ENCODE measurements around the gene AHNAK2. TPM values are rescaled to one million over a fixed set of nuclear protein-coding genes. Genes with fewer than 3 reads are reported as not detected.

AHNAK2 gene
- total and polyA plus RNA-seq, 8 donors: 0.75 to 2.4 (median 1.4) TPM

DNA sequence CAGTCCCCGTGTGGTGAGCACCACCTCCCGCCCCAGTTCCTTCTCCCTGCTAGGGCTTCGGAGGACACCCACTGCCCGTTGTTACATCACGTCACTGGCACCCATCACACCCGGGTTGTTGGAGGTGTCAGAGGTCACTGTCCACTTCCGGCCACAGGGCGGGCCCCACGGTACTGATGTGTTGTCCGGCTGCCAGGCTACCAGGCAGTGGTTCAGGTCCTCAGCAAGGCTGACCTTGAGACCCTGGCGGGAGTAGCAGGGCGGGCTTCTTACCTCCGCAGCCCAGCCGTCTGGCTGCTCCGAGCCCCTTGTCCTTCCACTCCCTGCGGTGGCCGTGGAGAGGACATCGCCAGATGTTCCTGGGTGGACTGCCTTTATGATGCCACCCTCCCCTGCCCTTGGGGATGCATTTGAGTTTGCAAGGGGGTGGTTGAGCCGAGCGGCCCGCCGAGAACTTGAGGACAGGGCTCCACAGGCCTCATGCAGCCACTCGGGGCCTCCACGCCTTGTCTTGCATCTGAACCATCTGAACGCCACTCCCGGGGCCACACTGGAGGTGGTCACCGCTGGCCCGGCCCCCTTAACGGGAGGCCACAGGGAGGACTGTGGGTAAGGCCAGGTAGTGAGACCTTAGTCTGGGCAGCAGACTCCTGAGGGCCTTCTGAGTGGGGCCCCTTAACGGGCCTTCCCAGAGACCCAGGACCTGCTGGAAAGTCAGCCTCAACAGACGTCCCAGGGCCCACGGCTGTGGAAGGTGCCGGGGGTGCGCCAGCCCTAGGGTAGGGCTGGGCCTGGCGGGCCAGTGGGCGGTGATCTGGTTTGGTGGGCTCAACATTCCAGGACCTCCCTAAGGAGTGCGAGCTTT lies 80.6 kb downstream of the AHNAK2 start:
- TF ChIP-seq, protein P1, sequence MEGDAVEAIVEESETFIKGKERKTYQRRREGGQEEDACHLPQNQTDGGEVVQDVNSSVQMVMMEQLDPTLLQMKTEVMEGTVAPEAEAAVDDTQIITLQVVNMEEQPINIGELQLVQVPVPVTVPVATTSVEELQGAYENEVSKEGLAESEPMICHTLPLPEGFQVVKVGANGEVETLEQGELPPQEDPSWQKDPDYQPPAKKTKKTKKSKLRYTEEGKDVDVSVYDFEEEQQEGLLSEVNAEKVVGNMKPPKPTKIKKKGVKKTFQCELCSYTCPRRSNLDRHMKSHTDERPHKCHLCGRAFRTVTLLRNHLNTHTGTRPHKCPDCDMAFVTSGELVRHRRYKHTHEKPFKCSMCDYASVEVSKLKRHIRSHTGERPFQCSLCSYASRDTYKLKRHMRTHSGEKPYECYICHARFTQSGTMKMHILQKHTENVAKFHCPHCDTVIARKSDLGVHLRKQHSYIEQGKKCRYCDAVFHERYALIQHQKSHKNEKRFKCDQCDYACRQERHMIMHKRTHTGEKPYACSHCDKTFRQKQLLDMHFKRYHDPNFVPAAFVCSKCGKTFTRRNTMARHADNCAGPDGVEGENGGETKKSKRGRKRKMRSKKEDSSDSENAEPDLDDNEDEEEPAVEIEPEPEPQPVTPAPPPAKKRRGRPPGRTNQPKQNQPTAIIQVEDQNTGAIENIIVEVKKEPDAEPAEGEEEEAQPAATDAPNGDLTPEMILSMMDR (IDR thresholded peaks at IDR 0.05): no peak
- 64 to 70% methylated on average over 37 of the region's 37 CpGs for WGBS, 2 donors
- Histone ChIP-seq H3K9me3 (no peaks in the 10 kb centered on the region), H3K36me3 (no peaks in the 10 kb centered on the region), H3K4me1 (peaks cover 8 to 11% (median 9%) of the 10 kb centered on the region in 3 donors), H3K4me3 (no peak overlapping the region), H3K27me3 (no peaks in the 10 kb centered on the region), H3K27ac (no peak overlapping the region)
- peak in 5 of 6 donors; percentile 12 to 74 (median 29) for DNase-seq
- intact Hi-C loops (cut with DNase I): no loop called here
- ATAC-seq: no peak
- FAIRE-seq: no peak

DNA sequence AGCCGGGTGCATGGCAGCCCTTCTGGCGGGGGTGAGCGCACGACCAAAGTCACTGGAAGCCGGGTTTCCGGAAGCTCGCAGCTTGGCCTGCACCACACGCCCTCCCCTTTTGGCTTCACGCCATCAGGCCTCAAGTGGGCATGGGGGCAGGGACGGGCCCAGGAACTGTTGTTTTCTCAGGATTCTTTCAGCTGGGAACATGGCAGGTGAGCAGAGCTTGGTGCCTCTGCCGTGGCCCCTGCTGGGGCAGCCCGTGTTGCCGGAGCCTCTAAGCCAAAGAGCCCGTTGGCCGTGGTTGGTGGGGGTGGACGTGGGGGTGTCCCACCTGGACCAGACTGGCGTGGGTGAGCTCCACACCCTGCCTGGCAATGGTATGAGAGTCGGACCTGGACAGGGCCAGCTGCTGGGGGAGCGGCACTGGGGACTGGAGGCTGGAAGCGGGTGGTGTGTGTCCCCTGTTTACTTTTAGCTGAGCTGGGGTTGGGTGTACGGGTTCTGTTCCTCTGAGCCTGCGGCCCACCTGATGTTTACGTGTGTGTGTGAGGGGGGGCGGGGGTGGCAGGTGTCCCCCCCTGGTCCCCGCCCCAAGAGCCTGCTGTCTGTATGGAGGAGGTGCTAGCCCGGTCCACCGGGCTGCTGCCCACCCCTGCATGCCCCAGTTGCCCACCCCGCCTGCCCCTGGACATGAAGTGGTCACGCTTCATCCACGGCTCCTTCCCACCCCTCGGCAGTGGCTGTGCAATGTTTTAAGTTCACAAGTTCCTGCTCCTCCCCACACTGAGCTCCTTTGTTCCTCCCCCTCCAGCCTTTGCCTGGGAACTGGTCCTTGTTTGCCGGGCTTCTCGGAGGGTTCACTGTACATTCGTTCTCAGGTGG lies 82.2 kb downstream of the AHNAK2 start:
- peak overlapping the region in 2 of 4 donors; percentile 34 to 35 for H3K4me3 ChIP-seq
- TF ChIP-seq, protein P1 (IDR thresholded peaks at IDR 0.05): no peak
- peak overlapping the region; percentile 62 to 88 (median 72) for H3K27ac ChIP-seq
- 20 to 21% methylated on average over 31 to 34 of the region's 34 CpGs for WGBS, 2 donors
- no peaks in the 10 kb centered on the region for H3K27me3 ChIP-seq
- peaks cover 8 to 11% (median 9%) of the 10 kb centered on the region in 3 donors for H3K4me1 ChIP-seq
- no peaks in the 10 kb centered on the region for H3K36me3 ChIP-seq
- peak; percentile 85 to 94 (median 88) for DNase-seq
- peak; percentile 74 to 81 (median 79) for ATAC-seq
- H3K9me3 ChIP-seq: no peaks in the 10 kb centered on the region
- intact Hi-C loops (cut with DNase I): no loop called here
- FAIRE-seq: no peak

DNA sequence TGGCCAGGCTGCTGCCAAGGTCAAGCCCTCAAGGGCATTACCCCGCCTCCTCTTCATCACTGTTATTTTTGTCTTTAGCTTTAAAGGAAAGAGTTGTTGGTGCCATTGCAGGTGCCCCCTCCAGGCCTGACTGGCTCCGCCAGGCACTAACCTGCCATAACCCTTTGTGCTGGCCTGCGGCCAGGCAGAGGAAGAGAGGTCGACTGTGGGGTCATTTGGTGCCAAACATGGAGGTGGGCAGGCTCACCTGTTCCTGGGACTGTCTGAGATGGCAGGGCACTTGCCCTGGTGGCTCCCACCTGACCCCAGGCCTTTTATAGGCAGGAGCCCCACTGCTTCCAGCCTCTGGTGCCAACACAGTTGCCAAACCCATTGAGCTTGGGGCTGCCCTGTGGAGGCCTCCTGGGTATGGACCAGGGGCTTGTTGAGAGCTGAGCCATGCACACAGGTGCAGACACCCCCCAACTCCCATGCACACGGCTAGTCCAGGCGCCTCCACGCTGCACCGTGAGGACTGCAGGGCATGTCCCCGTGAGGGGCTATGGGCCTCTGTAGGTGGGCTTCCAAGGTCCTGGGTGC lies 82.9 kb downstream of the AHNAK2 start:
- ATAC-seq (peak in 3 of 4 donors; percentile 0 to 5 (median 2)), DNase-seq (peak in 4 of 6 donors; percentile 31 to 82 (median 66)), FAIRE-seq (no peak)
- TF ChIP-seq, protein P1 (IDR thresholded peaks at IDR 0.05): no peak
- peak overlapping the region in 2 of 4 donors; percentile 34 to 35 for H3K4me3 ChIP-seq
- no peaks in the 10 kb centered on the region for H3K27me3 ChIP-seq
- no peaks in the 10 kb centered on the region for H3K36me3 ChIP-seq
- peak overlapping the region in 3 of 4 donors; percentile 62 to 88 (median 68) for H3K27ac ChIP-seq
- WGBS, 2 donors: 28 to 31% methylated on average over 8 to 9 of the region's 9 CpGs
- intact Hi-C loops (cut with DNase I): no loop called here
- peaks cover 8 to 11% (median 9%) of the 10 kb centered on the region in 3 donors for H3K4me1 ChIP-seq
- no peaks in the 10 kb centered on the region for H3K9me3 ChIP-seq

- Histone ChIP-seq H3K36me3 (no peaks in the 10 kb centered on the region), H3K4me3 (no peak overlapping the region), H3K27ac (peak overlapping the region in 1 of 4 donors; percentile 62), H3K4me1 (peaks cover 8 to 11% (median 9%) of the 10 kb centered on the region in 3 donors), H3K9me3 (no peaks in the 10 kb centered on the region), H3K27me3 (no peaks in the 10 kb centered on the region)
- WGBS, 2 donors: 82 to 86% methylated on average over 30 of the region's 30 CpGs
- intact Hi-C loops (cut with DNase I): no loop called here
- DNase-seq: peak in 5 of 6 donors; percentile 5 to 76 (median 38)
- peak in 1 of 4 donors; percentile 3 for ATAC-seq
- no peak for FAIRE-seq
- TF ChIP-seq, protein P1 (IDR thresholded peaks at IDR 0.05): no peak
Measured at GRCh38 chr14:104894331-104895206, 83.6 kb downstream of the AHNAK2 start.

Measured in pancreas (tissue), 10 donors.